Fibroblast of the aortic adventitia (primary cell): ENCODE data around the gene HOXA4. TPM values are rescaled to one million over a fixed set of nuclear protein-coding genes. Genes with fewer than 3 reads are reported as not detected.
A peak's percentile ranks its signal among the peaks of the same experiment; 100 is the strongest.

Experiments
- DNase-seq: peaks from one replicate; pipeline ENCODE4 v3.0.0-alpha.2; 2010; ENCODE audit warnings: low read depth
- H3K4me3 ChIP-seq: 2 replicates; pipeline ENCODE4 v1.5.1; 2011; ENCODE audit warnings: low read depth, mild to moderate bottlenecking, control low read depth, low read length, moderate library complexity
- total RNA-seq: library from RNA; depleted of rRNA; stranded (reverse); fragments of >200 nt; gene quantifications from 2 replicates; pipeline ENCODE4 v1.2.3, GENCODE V29; 2012; ENCODE audit warnings: low replicate concordance
- TF ChIP-seq, protein P1 (sequence below): IDR thresholded peaks from 2 replicates; pipeline ENCODE4 v1.5.1; 2011; ENCODE audit warnings: mild to moderate bottlenecking, low read length, control low read depth, inconsistent platforms; ENCODE audit not compliant: insufficient read depth

Gene HOXA4
- total RNA-seq, 1 donor, result 0.99 TPM

DNA sequence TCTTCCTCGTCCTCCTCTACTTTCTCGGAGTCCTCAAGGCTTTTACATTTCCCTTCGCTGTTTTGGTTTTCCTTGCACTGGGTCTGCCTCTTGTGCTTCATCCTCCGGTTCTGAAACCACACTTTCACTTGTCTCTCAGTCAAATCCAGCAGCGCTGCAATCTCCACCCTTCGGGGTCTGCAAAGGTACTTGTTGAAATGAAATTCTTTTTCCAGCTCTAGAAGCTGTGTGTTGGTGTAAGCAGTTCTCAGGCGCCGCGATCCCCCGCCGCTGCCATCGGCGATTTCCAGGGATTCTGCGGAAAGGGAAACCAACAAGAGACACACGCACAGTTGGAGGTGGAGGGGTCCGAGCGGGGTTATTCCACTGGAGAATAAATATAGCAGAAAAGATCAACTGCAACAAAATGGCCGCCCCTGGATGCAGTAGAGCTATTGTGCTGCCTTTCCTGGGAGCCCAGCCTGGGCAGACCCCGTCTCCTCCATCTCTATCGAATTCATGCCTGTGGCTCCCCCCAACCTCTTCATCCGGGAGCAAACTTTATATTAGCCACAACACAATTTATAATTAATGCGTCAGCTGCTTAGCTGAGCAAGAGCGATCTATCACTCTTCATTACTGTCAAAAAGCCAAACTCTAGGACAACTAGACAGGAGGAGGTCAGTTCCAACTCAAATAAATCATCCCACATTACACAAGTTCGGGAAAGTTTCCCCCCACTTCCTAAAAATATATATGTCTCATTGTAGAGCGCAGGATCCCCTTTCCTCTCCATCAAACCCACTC lies 29.2 kb downstream of the HOXA4 start:
- H3K4me3 ChIP-seq, result peak overlapping the region; percentile 69
- TF ChIP-seq, protein P1, sequence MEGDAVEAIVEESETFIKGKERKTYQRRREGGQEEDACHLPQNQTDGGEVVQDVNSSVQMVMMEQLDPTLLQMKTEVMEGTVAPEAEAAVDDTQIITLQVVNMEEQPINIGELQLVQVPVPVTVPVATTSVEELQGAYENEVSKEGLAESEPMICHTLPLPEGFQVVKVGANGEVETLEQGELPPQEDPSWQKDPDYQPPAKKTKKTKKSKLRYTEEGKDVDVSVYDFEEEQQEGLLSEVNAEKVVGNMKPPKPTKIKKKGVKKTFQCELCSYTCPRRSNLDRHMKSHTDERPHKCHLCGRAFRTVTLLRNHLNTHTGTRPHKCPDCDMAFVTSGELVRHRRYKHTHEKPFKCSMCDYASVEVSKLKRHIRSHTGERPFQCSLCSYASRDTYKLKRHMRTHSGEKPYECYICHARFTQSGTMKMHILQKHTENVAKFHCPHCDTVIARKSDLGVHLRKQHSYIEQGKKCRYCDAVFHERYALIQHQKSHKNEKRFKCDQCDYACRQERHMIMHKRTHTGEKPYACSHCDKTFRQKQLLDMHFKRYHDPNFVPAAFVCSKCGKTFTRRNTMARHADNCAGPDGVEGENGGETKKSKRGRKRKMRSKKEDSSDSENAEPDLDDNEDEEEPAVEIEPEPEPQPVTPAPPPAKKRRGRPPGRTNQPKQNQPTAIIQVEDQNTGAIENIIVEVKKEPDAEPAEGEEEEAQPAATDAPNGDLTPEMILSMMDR, result no peak
- peak; percentile 71 for DNase-seq

GRCh38 chr7:27100694-27101170 lies 29.8 kb downstream of the HOXA4 start:
- peak; percentile 49 for DNase-seq
- peak overlapping the region; percentile 69 for H3K4me3 ChIP-seq
- TF ChIP-seq, protein P1, result no peak

- TF ChIP-seq, protein P1, result no peak
- DNase-seq, result peak; percentile 33
- peak overlapping the region; percentile 81 for H3K4me3 ChIP-seq
These were observed 30.8 kb downstream of the HOXA4 start for GRCh38 chr7:27099453-27100370.

DNA sequence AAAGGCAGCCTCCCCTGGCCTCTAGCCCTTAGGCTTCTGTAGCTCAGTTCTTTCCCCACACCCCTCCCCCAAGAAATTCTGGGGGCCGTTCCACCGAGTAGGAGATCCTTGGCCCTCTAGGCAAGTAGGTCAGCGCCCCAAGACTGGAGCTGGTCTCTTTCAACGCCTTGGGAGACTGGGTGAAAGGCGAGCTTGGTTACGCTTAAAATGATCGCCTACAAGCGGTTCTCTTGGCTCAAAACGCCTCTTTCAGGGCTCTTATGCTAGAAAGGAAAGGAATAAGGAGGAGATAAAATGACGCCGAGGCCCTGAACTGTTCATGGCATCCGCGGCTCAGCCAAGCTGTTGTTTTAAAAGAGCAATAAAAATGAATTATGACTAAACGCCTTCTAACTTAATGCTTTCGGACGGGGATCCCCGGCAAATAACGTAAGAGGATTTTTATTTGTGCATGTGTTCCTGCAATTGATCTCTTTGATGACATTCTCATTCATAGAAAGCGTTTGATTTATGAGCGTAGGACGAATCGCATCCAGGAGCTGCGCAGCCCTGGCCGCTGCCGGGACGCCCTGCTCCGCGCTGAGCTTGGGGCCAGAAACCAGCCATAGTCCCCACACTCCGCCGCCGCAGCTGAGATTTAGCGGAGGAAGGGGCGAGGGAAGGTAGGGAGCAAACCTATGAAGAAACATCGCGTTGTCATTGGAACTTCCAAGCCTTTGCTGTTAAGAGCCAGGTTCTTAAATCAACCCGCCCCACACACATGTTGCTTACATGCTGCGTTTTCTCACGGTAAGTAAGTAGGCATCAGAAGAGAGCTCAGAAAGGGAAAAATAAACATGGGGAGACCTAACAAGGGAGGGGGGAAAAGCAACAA lies 31.7 kb downstream of the HOXA4 start:
- DNase-seq, result peak; percentile 72
- TF ChIP-seq, protein P1, result no peak
- H3K4me3 ChIP-seq, result peak overlapping the region; percentile 81

GRCh38 chr7:27097686-27098577 lies 32.6 kb downstream of the HOXA4 start:
- H3K4me3 ChIP-seq, result peak overlapping the region; percentile 81
- TF ChIP-seq, protein P1, result no peak
- peak; percentile 36 for DNase-seq
